ENCODE measurements around the gene ADH7. TPM values are rescaled to one million over a fixed set of nuclear protein-coding genes. Genes with fewer than 3 reads are reported as not detected.

The ADH7 gene
- total RNA-seq, 1 experiment from 2014 or later = not detected

- CTCF ChIA-PET = interaction anchor here (1.0 to 1.9 kb wide), 3 partner anchors 42 to 204 kb away, joined by 3 to 11 read pairs (median 8); no protein-coding TSS in a partner anchor
- no peaks in the 10 kb centered on the region for H3K9me3 Mint-ChIP-seq (ENCODE audit: low read depth, unreplicated experiment)
- intact Hi-C loops (cut with micrococcal nuclease; ENCODE audit: unreplicated experiment) = loop anchor here (1.0 kb wide), 3 partner anchors 57 to 287 kb away; no protein-coding TSS in a partner anchor
- peak overlapping the region; percentile 94 for H3K27ac Mint-ChIP-seq (ENCODE audit: unreplicated experiment)
- BruUV-seq (replicated peaks) = no TSS peak
- H3K4me1 Mint-ChIP-seq (ENCODE audit: low read depth, unreplicated experiment) = peaks cover 31% of the 10 kb centered on the region
- peak; percentile 71 for DNase-seq
- H3K36me3 Mint-ChIP-seq (ENCODE audit: insufficient read depth, unreplicated experiment) = no peaks in the 10 kb centered on the region
- H3K27me3 Mint-ChIP-seq (ENCODE audit: unreplicated experiment) = no peaks in the 10 kb centered on the region
- TF ChIP-seq, protein P1, sequence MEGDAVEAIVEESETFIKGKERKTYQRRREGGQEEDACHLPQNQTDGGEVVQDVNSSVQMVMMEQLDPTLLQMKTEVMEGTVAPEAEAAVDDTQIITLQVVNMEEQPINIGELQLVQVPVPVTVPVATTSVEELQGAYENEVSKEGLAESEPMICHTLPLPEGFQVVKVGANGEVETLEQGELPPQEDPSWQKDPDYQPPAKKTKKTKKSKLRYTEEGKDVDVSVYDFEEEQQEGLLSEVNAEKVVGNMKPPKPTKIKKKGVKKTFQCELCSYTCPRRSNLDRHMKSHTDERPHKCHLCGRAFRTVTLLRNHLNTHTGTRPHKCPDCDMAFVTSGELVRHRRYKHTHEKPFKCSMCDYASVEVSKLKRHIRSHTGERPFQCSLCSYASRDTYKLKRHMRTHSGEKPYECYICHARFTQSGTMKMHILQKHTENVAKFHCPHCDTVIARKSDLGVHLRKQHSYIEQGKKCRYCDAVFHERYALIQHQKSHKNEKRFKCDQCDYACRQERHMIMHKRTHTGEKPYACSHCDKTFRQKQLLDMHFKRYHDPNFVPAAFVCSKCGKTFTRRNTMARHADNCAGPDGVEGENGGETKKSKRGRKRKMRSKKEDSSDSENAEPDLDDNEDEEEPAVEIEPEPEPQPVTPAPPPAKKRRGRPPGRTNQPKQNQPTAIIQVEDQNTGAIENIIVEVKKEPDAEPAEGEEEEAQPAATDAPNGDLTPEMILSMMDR (IDR thresholded peaks at IDR 0.05; ENCODE audit: unreplicated experiment) = peak; percentile 67
- no peak overlapping the region for H3K4me3 Mint-ChIP-seq (ENCODE audit: low read depth, unreplicated experiment)
Measured at GRCh38 chr4:99405433-99406115, 29.6 kb downstream of the ADH7 start.

- Mint-ChIP-seq H3K27me3 (ENCODE audit: unreplicated experiment) (no peaks in the 10 kb centered on the region), H3K27ac (ENCODE audit: unreplicated experiment) (peak overlapping the region; percentile 94), H3K9me3 (ENCODE audit: low read depth, unreplicated experiment) (no peaks in the 10 kb centered on the region), H3K36me3 (ENCODE audit: insufficient read depth, unreplicated experiment) (no peaks in the 10 kb centered on the region), H3K4me1 (ENCODE audit: low read depth, unreplicated experiment) (peaks cover 31% of the 10 kb centered on the region), H3K4me3 (ENCODE audit: low read depth, unreplicated experiment) (peak overlapping the region; percentile 50)
- peak; percentile 38 for DNase-seq
- CTCF ChIA-PET = interaction anchor here (1.0 to 2.8 kb wide), 5 partner anchors 42 to 409 kb away, joined by 3 to 15 read pairs (median 8); partner anchors contain the start of gene METAP1
- intact Hi-C loops (cut with micrococcal nuclease; ENCODE audit: unreplicated experiment) = loop anchor here (1.0 kb wide), 4 partner anchors 58 to 286 kb away; no protein-coding TSS in a partner anchor
- no TSS peak for BruUV-seq (replicated peaks)
- TF ChIP-seq, protein P1 (IDR thresholded peaks at IDR 0.05; ENCODE audit: unreplicated experiment) = no peak
Measured at GRCh38 chr4:99404595-99405287, 30.4 kb downstream of the ADH7 start.

DNA sequence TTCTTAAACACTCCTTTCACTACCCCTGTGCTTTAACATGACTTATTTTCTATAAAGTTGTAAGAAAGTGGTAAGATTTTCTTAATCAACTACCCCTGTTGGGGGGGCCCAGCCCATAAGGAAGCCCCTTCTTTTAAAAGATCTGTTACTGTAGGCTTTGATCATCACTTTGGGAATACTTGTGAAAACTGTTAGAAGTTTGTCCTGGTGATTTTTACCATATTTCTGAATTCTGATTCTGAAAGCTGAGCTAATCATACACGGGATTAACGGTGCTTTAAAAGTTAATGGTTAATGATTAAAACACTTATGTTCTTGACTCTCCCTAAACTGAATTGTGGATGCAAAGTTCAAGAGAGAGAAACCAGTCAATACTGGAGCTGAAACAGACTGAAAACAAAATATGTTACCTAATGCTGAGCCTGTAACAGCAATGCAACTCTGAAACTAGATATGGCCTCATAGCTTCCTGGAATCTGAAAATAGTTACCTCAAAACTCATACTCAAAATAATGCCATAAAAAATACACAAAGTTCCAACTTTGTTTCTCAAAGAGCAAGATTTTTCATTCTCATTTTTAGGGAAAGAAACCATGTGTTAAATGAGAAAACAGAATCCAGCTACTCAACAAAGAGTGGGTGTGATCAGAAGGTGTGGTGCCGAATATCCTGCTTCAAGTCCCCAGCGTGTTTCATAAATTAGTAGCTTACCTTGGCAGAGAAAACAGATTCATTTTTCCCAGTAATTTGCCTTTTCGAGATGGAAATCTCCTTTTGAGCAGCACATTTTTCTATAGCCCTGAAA lies 31.6 kb downstream of the ADH7 start:
- intact Hi-C loops (cut with micrococcal nuclease; ENCODE audit: unreplicated experiment) = loop anchor here (1.0 to 2.0 kb wide), 2 partner anchors 51 to 245 kb away; partner anchors contain the start of gene ADH1C
- no TSS peak for BruUV-seq (replicated peaks)
- peak overlapping the region; percentile 94 for H3K27ac Mint-ChIP-seq (ENCODE audit: unreplicated experiment)
- CTCF ChIA-PET = interaction anchor here (1.0 to 2.8 kb wide), 4 partner anchors 55 to 408 kb away, joined by 4 to 15 read pairs (median 8); partner anchors contain the start of gene METAP1
- H3K4me1 Mint-ChIP-seq (ENCODE audit: low read depth, unreplicated experiment) = peaks cover 31% of the 10 kb centered on the region
- DNase-seq = no peak
- no peaks in the 10 kb centered on the region for H3K9me3 Mint-ChIP-seq (ENCODE audit: low read depth, unreplicated experiment)
- peak overlapping the region; percentile 50 for H3K4me3 Mint-ChIP-seq (ENCODE audit: low read depth, unreplicated experiment)
- TF ChIP-seq, protein P1 (IDR thresholded peaks at IDR 0.05; ENCODE audit: unreplicated experiment) = no peak
- H3K27me3 Mint-ChIP-seq (ENCODE audit: unreplicated experiment) = no peaks in the 10 kb centered on the region
- no peaks in the 10 kb centered on the region for H3K36me3 Mint-ChIP-seq (ENCODE audit: insufficient read depth, unreplicated experiment)

- Mint-ChIP-seq H3K27ac (ENCODE audit: unreplicated experiment) (peak overlapping the region; percentile 94), H3K4me1 (ENCODE audit: low read depth, unreplicated experiment) (peaks cover 31% of the 10 kb centered on the region), H3K4me3 (ENCODE audit: low read depth, unreplicated experiment) (no peak overlapping the region), H3K27me3 (ENCODE audit: unreplicated experiment) (no peaks in the 10 kb centered on the region), H3K9me3 (ENCODE audit: low read depth, unreplicated experiment) (no peaks in the 10 kb centered on the region), H3K36me3 (ENCODE audit: insufficient read depth, unreplicated experiment) (no peaks in the 10 kb centered on the region)
- intact Hi-C loops (cut with micrococcal nuclease; ENCODE audit: unreplicated experiment) = loop anchor here (2.0 kb wide), 1 partner anchor 50 kb away; the partner anchor contains the start of gene ADH1C
- CTCF ChIA-PET = interaction anchor here (1.0 to 2.8 kb wide), 3 partner anchors 56 to 201 kb away, joined by 8 to 15 read pairs (median 8); no protein-coding TSS in a partner anchor
- no TSS peak for BruUV-seq (replicated peaks)
- no peak for DNase-seq
- TF ChIP-seq, protein P1 (IDR thresholded peaks at IDR 0.05; ENCODE audit: unreplicated experiment) = no peak
Measured at GRCh38 chr4:99402765-99403164, 32.4 kb downstream of the ADH7 start.

Measured in Calu3 (cell line).